ENCODE measurements around the gene SORCS2.

DNA sequence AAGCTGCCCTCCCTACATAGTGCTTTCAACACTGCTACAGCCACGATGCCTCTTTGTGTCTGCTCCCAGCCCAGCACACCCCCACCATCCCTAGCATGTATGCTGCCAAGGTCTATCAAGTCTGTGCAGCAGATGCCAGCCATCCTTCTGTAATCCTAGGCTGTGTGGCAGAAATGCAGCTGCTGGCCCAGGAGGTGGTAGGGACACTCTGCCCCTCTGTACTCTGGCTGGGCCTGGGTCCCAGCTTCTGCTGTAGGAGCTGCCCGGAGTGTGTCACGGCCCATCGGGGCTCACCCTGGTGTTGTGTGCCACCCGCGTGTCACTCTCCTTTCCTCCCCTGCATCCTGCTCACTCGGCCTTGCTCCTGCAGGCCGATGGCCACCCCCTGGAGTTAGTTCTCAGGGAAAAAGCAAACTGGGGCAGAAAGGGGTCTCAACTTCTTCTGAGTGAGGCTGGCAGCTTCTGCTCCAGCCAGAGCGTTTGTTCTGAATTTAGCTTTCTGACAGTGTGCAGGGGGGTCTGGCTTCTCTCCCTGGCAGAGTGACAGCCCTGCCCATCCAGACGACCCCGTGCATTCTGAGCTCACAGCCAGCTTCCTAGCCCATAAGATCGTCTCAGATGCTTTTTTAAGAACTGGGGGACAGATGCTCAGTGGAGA lies 219.7 kb downstream of the SORCS2 start:
- TF ChIP-seq, protein P1, sequence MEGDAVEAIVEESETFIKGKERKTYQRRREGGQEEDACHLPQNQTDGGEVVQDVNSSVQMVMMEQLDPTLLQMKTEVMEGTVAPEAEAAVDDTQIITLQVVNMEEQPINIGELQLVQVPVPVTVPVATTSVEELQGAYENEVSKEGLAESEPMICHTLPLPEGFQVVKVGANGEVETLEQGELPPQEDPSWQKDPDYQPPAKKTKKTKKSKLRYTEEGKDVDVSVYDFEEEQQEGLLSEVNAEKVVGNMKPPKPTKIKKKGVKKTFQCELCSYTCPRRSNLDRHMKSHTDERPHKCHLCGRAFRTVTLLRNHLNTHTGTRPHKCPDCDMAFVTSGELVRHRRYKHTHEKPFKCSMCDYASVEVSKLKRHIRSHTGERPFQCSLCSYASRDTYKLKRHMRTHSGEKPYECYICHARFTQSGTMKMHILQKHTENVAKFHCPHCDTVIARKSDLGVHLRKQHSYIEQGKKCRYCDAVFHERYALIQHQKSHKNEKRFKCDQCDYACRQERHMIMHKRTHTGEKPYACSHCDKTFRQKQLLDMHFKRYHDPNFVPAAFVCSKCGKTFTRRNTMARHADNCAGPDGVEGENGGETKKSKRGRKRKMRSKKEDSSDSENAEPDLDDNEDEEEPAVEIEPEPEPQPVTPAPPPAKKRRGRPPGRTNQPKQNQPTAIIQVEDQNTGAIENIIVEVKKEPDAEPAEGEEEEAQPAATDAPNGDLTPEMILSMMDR (IDR thresholded peaks at IDR 0.05), result no peak
- no peak for TF ChIP-seq POLR2A (IDR thresholded peaks at IDR 0.05)
